ENCODE results near the gene HIF1A. TPM values are rescaled to one million over a fixed set of nuclear protein-coding genes. Genes with fewer than 3 reads are reported as not detected.
A peak's percentile ranks its signal among the peaks of the same experiment; 100 is the strongest.
"Not testable (repeated sequence)": the region's sequence is repeated elsewhere in the genome, so short reads cannot be mapped to it uniquely, and the experiment has no call there.

Gene HIF1A
- total RNA-seq, 4 donors from 2014 or later, result 48.8 to 88.8 (median 57.4) TPM

- WGBS, 2 donors, result 60 to 71% methylated on average over 5 of the region's 5 CpGs
- intact Hi-C loops (cut with DNase I; ENCODE audit: low total_unique reads), result no loop called here
- DNase-seq (ENCODE audit: low spot score in 2 of 2), result no peak
- TF ChIP-seq POLR2A (IDR thresholded peaks at IDR 0.05), result no peak
- TF ChIP-seq, protein P1, sequence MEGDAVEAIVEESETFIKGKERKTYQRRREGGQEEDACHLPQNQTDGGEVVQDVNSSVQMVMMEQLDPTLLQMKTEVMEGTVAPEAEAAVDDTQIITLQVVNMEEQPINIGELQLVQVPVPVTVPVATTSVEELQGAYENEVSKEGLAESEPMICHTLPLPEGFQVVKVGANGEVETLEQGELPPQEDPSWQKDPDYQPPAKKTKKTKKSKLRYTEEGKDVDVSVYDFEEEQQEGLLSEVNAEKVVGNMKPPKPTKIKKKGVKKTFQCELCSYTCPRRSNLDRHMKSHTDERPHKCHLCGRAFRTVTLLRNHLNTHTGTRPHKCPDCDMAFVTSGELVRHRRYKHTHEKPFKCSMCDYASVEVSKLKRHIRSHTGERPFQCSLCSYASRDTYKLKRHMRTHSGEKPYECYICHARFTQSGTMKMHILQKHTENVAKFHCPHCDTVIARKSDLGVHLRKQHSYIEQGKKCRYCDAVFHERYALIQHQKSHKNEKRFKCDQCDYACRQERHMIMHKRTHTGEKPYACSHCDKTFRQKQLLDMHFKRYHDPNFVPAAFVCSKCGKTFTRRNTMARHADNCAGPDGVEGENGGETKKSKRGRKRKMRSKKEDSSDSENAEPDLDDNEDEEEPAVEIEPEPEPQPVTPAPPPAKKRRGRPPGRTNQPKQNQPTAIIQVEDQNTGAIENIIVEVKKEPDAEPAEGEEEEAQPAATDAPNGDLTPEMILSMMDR (IDR thresholded peaks at IDR 0.05), result no peak
- no peak overlapping the region for H3K4me3 ChIP-seq (ENCODE audit: low read depth, poor library complexity, severe bottlenecking)
These were observed 42.6 kb upstream of the HIF1A start for GRCh38 chr14:61652526-61653262.

GRCh38 chr14:61653507-61653906 is 41.8 kb upstream of the HIF1A start:
- WGBS, 2 donors, result 17 to 26% methylated on average over 6 of the region's 6 CpGs
- peak in 1 of 2 donors; percentile 32 for DNase-seq (ENCODE audit: low spot score in 2 of 2)
- TF ChIP-seq, protein P1 (IDR thresholded peaks at IDR 0.05), result no peak
- TF ChIP-seq POLR2A (IDR thresholded peaks at IDR 0.05), result no peak
- intact Hi-C loops (cut with DNase I; ENCODE audit: low total_unique reads), result no loop called here
- H3K4me3 ChIP-seq (ENCODE audit: low read depth, poor library complexity, severe bottlenecking), result no peak overlapping the region

DNA sequence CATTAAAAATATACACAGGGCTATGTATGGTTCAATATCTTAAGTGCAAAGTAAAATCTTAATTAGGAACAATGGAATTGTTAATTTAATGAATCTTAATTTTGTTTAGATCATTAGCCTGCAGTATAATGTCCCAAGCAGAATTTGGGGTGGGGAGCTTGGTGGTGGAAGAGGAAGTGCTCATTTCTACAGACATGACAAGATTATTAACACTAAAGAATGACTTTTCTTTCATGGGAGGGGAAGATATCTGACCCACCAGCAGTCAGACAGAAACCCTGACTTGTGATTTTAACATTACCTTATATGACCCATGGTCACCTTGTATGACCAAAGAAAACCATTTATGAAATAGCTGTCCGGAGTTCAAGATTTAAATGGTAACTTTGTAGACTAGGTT is 41.3 kb upstream of the HIF1A start:
- H3K4me3 ChIP-seq (ENCODE audit: low read depth, poor library complexity, severe bottlenecking), result no peak overlapping the region
- DNase-seq (ENCODE audit: low spot score in 2 of 2), result no peak
- TF ChIP-seq POLR2A (IDR thresholded peaks at IDR 0.05), result no peak
- TF ChIP-seq, protein P1 (IDR thresholded peaks at IDR 0.05), result no peak
- intact Hi-C loops (cut with DNase I; ENCODE audit: low total_unique reads), result no loop called here
- WGBS, 2 donors, result 89 to 97% methylated on average over 1 of the region's 1 CpG

GRCh38 chr14:61655777-61656176 is 39.5 kb upstream of the HIF1A start:
- WGBS, 2 donors, result 93 to 94% methylated on average over 3 of the region's 3 CpGs
- no peak overlapping the region for H3K4me3 ChIP-seq (ENCODE audit: low read depth, poor library complexity, severe bottlenecking)
- intact Hi-C loops (cut with DNase I; ENCODE audit: low total_unique reads), result no loop called here
- TF ChIP-seq POLR2A (IDR thresholded peaks at IDR 0.05), result no peak
- TF ChIP-seq, protein P1 (IDR thresholded peaks at IDR 0.05), result no peak
- DNase-seq (ENCODE audit: low spot score in 2 of 2), result no peak

DNA sequence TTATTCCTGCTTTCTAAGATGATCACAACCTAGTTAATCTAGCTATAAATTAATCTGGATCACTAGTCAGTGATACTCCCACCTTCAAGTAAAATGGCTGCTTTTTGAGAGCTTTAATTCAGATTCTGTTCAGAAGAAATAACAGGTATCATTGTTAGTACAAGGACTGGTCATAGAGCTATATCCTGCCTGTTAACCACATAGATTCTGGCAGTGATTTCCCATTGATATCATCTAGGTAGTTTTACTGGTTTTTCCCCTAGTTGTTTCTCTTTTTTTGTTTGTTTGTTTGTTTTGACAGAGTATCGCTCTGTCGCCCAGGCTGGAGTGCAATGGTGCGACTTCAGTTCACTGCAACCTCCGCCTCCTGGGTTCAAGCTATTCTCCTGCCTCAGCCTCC is 39.0 kb upstream of the HIF1A start:
- intact Hi-C loops (cut with DNase I; ENCODE audit: low total_unique reads), result no loop called here
- WGBS, 2 donors, result 97 to 100% methylated on average over 4 of the region's 4 CpGs
- no peak overlapping the region for H3K4me3 ChIP-seq (ENCODE audit: low read depth, poor library complexity, severe bottlenecking)
- TF ChIP-seq, protein P1 (IDR thresholded peaks at IDR 0.05), result no peak
- TF ChIP-seq POLR2A (IDR thresholded peaks at IDR 0.05), result no peak
- no peak for DNase-seq (ENCODE audit: low spot score in 2 of 2)

GRCh38 chr14:61658111-61658510 is 37.2 kb upstream of the HIF1A start:
- intact Hi-C loops (cut with DNase I; ENCODE audit: low total_unique reads); DNase-seq (ENCODE audit: low spot score in 2 of 2); H3K4me3 ChIP-seq (ENCODE audit: low read depth, poor library complexity, severe bottlenecking): not testable (repeated sequence)
- 94 to 95% methylated on average over 2 of the region's 3 CpGs for WGBS, 2 donors

Data from lower leg skin (tissue), 4 donors.